ENCODE results near the gene APOBEC3H.
"Not testable (repeated sequence)": the region's sequence is repeated elsewhere in the genome, so short reads cannot be mapped to it uniquely, and the experiment has no call there.

The APOBEC3H gene

DNA sequence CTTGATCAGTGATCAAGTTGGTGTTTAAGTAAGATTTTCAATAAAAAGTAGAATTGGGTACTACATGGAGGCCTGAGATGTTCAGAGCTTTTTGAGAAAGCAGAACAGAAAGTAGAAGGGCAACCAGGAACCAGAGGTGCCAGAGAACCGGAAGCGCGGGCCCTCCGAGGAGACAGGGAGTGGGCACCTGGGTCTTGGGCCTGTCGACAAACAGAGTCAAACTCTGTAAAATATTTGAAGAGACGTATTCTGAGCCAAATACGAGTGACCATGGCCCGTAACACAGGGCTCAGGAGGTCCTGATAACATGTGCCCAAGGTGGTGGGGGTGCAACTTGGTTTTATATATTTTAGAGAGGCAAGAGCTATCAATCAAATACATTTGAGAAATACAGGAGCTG lies 33.1 kb upstream of the APOBEC3H start:
- not testable (repeated sequence) for H3K27me3 ChIP-seq (ENCODE audit: low read length); H4K20me1 ChIP-seq (ENCODE audit: low read depth, low read length); H3K36me3 ChIP-seq (ENCODE audit: low read length); H3K9me3 ChIP-seq (ENCODE audit: insufficient read depth, low read length); H2AFZ ChIP-seq (ENCODE audit: low read depth, low read length, severe bottlenecking); H3K4me3 ChIP-seq (ENCODE audit: insufficient read depth, low read length, poor library complexity, severe bottlenecking); H3K9me2 ChIP-seq (replicated peaks; ENCODE audit: insufficient read depth, low read length)
- Histone ChIP-seq H3K9ac (ENCODE audit: low read length) (peak overlapping the region; percentile 36), H3K79me2 (ENCODE audit: insufficient read depth, low read length) (peaks cover 19% of the 10 kb centered on the region), H3K27ac (ENCODE audit: low read depth, low read length) (peak overlapping the region; percentile 99), H3F3A (ENCODE audit: insufficient read depth) (peaks cover 50% of the 10 kb centered on the region), H3K4me2 (ENCODE audit: low read depth, low read length, poor library complexity, severe bottlenecking) (peak overlapping the region; percentile 32)

DNA sequence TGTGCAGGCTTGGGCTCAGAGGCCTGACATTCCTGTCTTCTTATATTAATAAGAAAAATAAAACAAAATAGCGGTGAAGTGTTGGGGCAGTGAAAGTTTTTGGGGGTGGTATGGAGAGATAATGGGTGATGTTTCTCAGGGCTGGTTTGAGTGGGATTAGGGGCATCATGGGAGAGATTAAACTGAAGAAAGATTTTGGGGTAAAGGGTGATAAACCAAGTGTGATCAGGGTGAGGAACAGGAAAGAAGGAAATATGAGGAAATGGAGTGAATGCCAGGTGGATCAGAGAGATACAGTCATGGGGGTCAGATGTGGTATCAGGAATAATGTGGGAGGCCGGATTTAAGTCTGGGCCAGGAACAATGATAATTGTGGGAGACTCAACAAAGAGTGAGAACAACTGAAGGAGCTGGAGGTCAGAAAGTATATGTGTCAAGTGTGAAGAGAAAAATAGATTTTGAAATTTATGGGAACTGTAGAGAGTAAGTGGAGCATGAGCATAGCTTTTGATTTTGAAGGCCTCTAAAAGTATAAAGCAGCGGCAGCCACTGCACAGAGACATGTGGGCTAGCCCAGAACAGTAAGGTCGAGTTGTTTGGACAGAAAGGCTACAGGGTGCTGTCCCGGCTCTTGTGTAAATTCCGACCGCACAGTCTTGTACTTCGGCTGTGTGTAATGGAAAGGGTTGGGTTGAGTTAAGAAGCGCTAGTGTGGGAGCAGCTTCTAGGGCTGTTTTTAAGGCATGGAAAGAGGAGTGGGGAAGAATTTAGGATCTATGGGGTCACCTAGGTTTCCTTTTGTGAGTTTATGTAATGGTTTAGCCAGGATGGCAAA lies 30.4 kb upstream of the APOBEC3H start:
- Histone ChIP-seq H3K27ac (ENCODE audit: low read depth, low read length) (peak overlapping the region; percentile 99), H3K9ac (ENCODE audit: low read length) (peak overlapping the region; percentile 74), H3F3A (ENCODE audit: insufficient read depth) (peaks cover 77% of the 10 kb centered on the region), H3K4me3 (ENCODE audit: insufficient read depth, low read length, poor library complexity, severe bottlenecking) (peak overlapping the region; percentile 53), H3K79me2 (ENCODE audit: insufficient read depth, low read length) (peaks cover 19% of the 10 kb centered on the region), H3K4me2 (ENCODE audit: low read depth, low read length, poor library complexity, severe bottlenecking) (peak overlapping the region; percentile 79)
- not testable (repeated sequence) for H4K20me1 ChIP-seq (ENCODE audit: low read depth, low read length); H3K27me3 ChIP-seq (ENCODE audit: low read length); H2AFZ ChIP-seq (ENCODE audit: low read depth, low read length, severe bottlenecking); H3K9me2 ChIP-seq (replicated peaks; ENCODE audit: insufficient read depth, low read length); H3K9me3 ChIP-seq (ENCODE audit: insufficient read depth, low read length); H3K36me3 ChIP-seq (ENCODE audit: low read length)

DNA sequence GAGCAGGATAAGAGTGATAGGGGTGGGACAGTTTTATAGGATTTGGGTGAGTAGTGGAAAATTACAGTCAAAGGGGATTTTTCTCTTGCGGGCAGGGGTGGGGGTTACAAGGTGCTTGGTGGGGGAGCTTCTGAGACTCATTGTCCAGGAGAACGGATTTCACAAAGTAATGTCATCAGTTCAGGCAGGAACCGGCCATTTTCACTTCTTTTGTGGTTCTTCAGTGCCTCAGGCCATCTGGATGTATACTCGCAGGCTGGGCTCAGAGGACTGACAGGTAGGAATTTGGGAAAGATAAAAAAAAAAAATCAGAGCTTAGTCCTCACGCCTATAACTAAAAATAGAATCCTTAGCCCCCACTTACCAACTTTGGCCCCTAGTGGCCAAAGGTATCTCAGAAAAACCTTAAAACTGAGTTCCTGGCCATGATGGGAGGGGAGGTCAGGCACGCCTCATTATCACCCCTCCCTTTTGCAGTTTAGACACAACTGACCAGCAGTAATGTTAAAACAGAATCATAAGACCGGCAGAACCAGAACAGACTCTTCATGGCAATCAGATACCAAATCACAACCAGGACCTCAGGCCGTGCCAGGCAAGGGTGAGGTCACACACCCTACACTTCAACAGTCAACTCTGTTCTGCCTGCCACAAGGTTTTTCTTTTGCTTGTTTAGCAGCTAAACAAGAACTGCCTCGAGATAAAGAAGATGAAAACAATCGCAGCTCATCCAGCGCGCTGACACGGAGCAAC lies 28.8 kb upstream of the APOBEC3H start:
- no peaks in the 10 kb centered on the region for H3K9me3 ChIP-seq (ENCODE audit: insufficient read depth, low read length)
- H3K4me3 ChIP-seq (ENCODE audit: insufficient read depth, low read length, poor library complexity, severe bottlenecking), result peak overlapping the region; percentile 53
- peak overlapping the region; percentile 79 for H3K4me2 ChIP-seq (ENCODE audit: low read depth, low read length, poor library complexity, severe bottlenecking)
- H3K27ac ChIP-seq (ENCODE audit: low read depth, low read length), result peak overlapping the region; percentile 99
- no peaks in the 10 kb centered on the region for H3K27me3 ChIP-seq (ENCODE audit: low read length)
- H3K9ac ChIP-seq (ENCODE audit: low read length), result peak overlapping the region; percentile 74
- TF ChIP-seq, protein P1, sequence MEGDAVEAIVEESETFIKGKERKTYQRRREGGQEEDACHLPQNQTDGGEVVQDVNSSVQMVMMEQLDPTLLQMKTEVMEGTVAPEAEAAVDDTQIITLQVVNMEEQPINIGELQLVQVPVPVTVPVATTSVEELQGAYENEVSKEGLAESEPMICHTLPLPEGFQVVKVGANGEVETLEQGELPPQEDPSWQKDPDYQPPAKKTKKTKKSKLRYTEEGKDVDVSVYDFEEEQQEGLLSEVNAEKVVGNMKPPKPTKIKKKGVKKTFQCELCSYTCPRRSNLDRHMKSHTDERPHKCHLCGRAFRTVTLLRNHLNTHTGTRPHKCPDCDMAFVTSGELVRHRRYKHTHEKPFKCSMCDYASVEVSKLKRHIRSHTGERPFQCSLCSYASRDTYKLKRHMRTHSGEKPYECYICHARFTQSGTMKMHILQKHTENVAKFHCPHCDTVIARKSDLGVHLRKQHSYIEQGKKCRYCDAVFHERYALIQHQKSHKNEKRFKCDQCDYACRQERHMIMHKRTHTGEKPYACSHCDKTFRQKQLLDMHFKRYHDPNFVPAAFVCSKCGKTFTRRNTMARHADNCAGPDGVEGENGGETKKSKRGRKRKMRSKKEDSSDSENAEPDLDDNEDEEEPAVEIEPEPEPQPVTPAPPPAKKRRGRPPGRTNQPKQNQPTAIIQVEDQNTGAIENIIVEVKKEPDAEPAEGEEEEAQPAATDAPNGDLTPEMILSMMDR (IDR thresholded peaks at IDR 0.05; ENCODE audit: insufficient read depth, low read length, poor library complexity, severe bottlenecking), result peak; percentile 27
- TF ChIP-seq EZH2phosphoT487 (conservative IDR thresholded peaks at IDR 0.05; ENCODE audit: low read length), result no peak
- H2AFZ ChIP-seq (ENCODE audit: low read depth, low read length, severe bottlenecking), result no peak overlapping the region
- H3K9me2 ChIP-seq (replicated peaks; ENCODE audit: insufficient read depth, low read length), result no peaks in the 10 kb centered on the region
- peaks cover 90% of the 10 kb centered on the region for H3F3A ChIP-seq (ENCODE audit: insufficient read depth)
- H3K79me2 ChIP-seq (ENCODE audit: insufficient read depth, low read length), result peaks cover 19% of the 10 kb centered on the region
- no peaks in the 10 kb centered on the region for H3K36me3 ChIP-seq (ENCODE audit: low read length)
- no peaks in the 10 kb centered on the region for H4K20me1 ChIP-seq (ENCODE audit: low read depth, low read length)

DNA sequence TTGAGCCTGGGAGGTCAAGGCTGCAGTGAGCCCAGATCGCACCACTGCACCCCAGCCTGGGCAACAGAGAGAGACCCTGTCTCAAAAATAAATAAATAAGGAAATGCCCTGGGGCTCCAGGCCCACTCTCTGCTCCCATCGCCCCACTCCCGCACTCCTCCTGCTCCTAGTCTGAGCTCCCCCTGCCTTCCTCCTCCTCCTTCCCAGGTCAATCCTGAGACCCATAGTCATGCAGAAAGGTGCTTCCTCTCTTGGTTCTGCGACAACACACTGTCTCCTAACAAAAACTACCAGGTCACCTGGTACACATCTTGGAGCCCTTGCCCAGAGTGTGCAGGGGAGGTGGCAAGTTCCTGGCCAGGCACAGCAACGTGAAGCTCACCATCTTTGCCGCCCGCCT lies 26.9 kb upstream of the APOBEC3H start:
- Histone ChIP-seq H3K79me2 (ENCODE audit: insufficient read depth, low read length) (peaks cover 19% of the 10 kb centered on the region), H3K9me2 (replicated peaks; ENCODE audit: insufficient read depth, low read length) (no peaks in the 10 kb centered on the region), H2AFZ (ENCODE audit: low read depth, low read length, severe bottlenecking) (no peak overlapping the region), H3K4me3 (ENCODE audit: insufficient read depth, low read length, poor library complexity, severe bottlenecking) (no peak overlapping the region), H3K36me3 (ENCODE audit: low read length) (no peaks in the 10 kb centered on the region), H3K9me3 (ENCODE audit: insufficient read depth, low read length) (no peaks in the 10 kb centered on the region), H3F3A (ENCODE audit: insufficient read depth) (peaks cover 97% of the 10 kb centered on the region), H3K9ac (ENCODE audit: low read length) (peak overlapping the region; percentile 60), H3K4me2 (ENCODE audit: low read depth, low read length, poor library complexity, severe bottlenecking) (peak overlapping the region; percentile 82), H3K27me3 (ENCODE audit: low read length) (no peaks in the 10 kb centered on the region), H3K27ac (ENCODE audit: low read depth, low read length) (peak overlapping the region; percentile 99), H4K20me1 (ENCODE audit: low read depth, low read length) (no peaks in the 10 kb centered on the region)
- TF ChIP-seq EZH2phosphoT487 (conservative IDR thresholded peaks at IDR 0.05; ENCODE audit: low read length), result no peak
- TF ChIP-seq, protein P1 (IDR thresholded peaks at IDR 0.05; ENCODE audit: insufficient read depth, low read length, poor library complexity, severe bottlenecking), result no peak

DNA sequence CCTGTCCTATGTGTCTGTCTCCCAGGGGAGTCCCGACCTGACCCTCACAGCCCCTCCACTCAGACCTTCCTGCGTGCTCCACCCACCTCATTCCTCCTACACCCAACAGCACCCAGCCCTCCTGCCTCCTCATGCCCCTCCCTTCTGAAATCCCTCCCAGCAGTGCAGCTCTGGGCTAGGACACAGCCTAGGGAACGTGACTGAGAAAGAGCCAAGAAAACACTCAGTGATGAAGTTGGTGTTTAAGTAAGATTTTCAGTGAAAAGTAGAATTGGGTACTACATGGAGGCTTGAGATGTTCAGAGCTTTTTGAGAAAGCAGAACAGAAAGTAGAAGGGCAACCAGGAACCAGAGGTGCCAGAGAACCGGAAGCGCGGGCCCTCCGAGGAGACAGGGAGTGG lies 24.5 kb upstream of the APOBEC3H start:
- not testable (repeated sequence) for H3K27me3 ChIP-seq (ENCODE audit: low read length); H4K20me1 ChIP-seq (ENCODE audit: low read depth, low read length); H2AFZ ChIP-seq (ENCODE audit: low read depth, low read length, severe bottlenecking); H3K36me3 ChIP-seq (ENCODE audit: low read length); H3K9me2 ChIP-seq (replicated peaks; ENCODE audit: insufficient read depth, low read length); H3K79me2 ChIP-seq (ENCODE audit: insufficient read depth, low read length); H3K9me3 ChIP-seq (ENCODE audit: insufficient read depth, low read length)
- H3K4me3 ChIP-seq (ENCODE audit: insufficient read depth, low read length, poor library complexity, severe bottlenecking), result peak overlapping the region; percentile 39
- H3F3A ChIP-seq (ENCODE audit: insufficient read depth), result peaks cover 84% of the 10 kb centered on the region
- H3K27ac ChIP-seq (ENCODE audit: low read depth, low read length), result peak overlapping the region; percentile 99
- H3K4me2 ChIP-seq (ENCODE audit: low read depth, low read length, poor library complexity, severe bottlenecking), result peak overlapping the region; percentile 82
- peak overlapping the region; percentile 69 for H3K9ac ChIP-seq (ENCODE audit: low read length)

Data from SU-DHL-6 (cell line).